Measurements from ENCODE around the gene IL27RA. TPM values are rescaled to one million over a fixed set of nuclear protein-coding genes. Genes with fewer than 3 reads are reported as not detected.

IL27RA gene
- total RNA-seq, 1 experiment from 2014 or later, result 13.6 TPM

DNA sequence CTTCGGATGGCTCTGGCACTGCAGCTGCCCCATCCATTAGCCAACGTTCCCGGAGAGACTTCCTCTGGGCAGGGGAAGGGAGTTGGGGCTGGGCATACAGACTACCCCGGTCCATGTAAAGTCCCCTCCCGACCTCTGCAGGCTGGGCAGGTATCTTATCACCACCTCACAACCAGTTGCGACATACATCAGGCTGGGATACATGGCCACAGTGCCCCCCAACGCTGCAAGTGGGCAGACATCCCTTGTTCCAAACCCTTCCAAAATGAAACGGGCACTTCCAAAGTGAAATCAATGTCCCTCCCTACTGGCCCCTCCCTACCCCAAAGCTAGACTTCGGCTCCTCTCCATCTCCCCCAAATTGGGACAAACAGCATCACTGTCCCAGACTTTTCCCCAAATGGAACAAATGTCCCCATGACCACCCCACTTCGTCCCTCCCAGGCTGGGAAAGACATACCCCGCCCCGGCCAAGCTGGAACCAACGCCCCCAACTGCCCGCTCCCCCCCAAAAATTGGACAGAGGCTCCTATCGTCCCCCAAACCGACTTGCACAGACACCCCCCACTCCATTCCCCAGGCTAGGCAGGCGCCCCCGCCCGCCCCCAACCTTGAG lies 25.3 kb downstream of the IL27RA start:
- Mint-ChIP-seq H3K4me1 (peaks cover 9 to 23% of the 10 kb centered on the region in 2 experiments), H3K27me3 (ENCODE audit: low read depth) (peaks cover 46% of the 10 kb centered on the region), H3K4me3 (peak overlapping the region; percentile 63 to 89), H3K36me3 (ENCODE audit: insufficient read depth in 1 of 3, low read depth in 3 of 3) (peaks cover 9 to 14% (median 10%) of the 10 kb centered on the region in 3 experiments; a peak in 6 of 7 replicates), H3K9me3 (no peaks in the 10 kb centered on the region; a peak in 2 of 5 replicates), H3K27ac (no peak overlapping the region; a peak in 1 of 7 replicates)
- no peak overlapping the region for H3K18ac ChIP-seq (ENCODE audit: insufficient read length, low read depth, low read length)
- H3K56ac ChIP-seq (ENCODE audit: insufficient read length, low read depth, low read length), result no peak overlapping the region
- H3K27ac ChIP-seq (ENCODE audit: insufficient read length, low read depth, low read length), result no peak overlapping the region
- no peaks in the 10 kb centered on the region for H3K79me1 ChIP-seq (ENCODE audit: insufficient read depth, low read depth, low read length, poor library complexity, severe bottlenecking)
- no peaks in the 10 kb centered on the region for H4K20me1 ChIP-seq (ENCODE audit: control insufficient read depth, insufficient read depth, insufficient read length)
- no peak overlapping the region for H2BK15ac ChIP-seq (ENCODE audit: low read depth, low read length)
- H3K4me1 ChIP-seq (ENCODE audit: insufficient read depth, low read length), result no peaks in the 10 kb centered on the region; the same call in 1 of the 2 replicates
- H4K5ac ChIP-seq (ENCODE audit: insufficient read length, low read depth, low read length), result no peak overlapping the region
- H3K27me3 ChIP-seq (ENCODE audit: insufficient read depth, low read length), result peaks cover 8% of the 10 kb centered on the region
- H3T11ph ChIP-seq (ENCODE audit: low read length), result no peak overlapping the region
- H3K79me2 ChIP-seq (ENCODE audit: insufficient read depth, low read length), result no peaks in the 10 kb centered on the region
- H4K8ac ChIP-seq (replicated peaks; ENCODE audit: insufficient read length, low read depth, low read length), result no peak overlapping the region
- no peak overlapping the region for H2BK20ac ChIP-seq (ENCODE audit: low read depth, low read length, poor library complexity, severe bottlenecking)
- H3K9me3 ChIP-seq (ENCODE audit: control insufficient read depth, low read depth, low read length), result no peaks in the 10 kb centered on the region
- H3K23me2 ChIP-seq (ENCODE audit: insufficient read length, low read depth, low read length, poor library complexity, severe bottlenecking), result peaks cover 6% of the 10 kb centered on the region
- H2BK12ac ChIP-seq (ENCODE audit: insufficient read length, low read depth, low read length), result no peak overlapping the region
- H3K14ac ChIP-seq (ENCODE audit: insufficient read depth, low read length), result no peak overlapping the region
- no peak overlapping the region for H2AK5ac ChIP-seq (ENCODE audit: insufficient read length, low read length)
- no peak overlapping the region for H3K4ac ChIP-seq (ENCODE audit: low read depth, low read length)
- H4K91ac ChIP-seq (ENCODE audit: insufficient read length, low read depth, low read length), result no peak overlapping the region
- H2AFZ ChIP-seq (ENCODE audit: low read length), result no peak overlapping the region
- TF ChIP-seq, protein P1, sequence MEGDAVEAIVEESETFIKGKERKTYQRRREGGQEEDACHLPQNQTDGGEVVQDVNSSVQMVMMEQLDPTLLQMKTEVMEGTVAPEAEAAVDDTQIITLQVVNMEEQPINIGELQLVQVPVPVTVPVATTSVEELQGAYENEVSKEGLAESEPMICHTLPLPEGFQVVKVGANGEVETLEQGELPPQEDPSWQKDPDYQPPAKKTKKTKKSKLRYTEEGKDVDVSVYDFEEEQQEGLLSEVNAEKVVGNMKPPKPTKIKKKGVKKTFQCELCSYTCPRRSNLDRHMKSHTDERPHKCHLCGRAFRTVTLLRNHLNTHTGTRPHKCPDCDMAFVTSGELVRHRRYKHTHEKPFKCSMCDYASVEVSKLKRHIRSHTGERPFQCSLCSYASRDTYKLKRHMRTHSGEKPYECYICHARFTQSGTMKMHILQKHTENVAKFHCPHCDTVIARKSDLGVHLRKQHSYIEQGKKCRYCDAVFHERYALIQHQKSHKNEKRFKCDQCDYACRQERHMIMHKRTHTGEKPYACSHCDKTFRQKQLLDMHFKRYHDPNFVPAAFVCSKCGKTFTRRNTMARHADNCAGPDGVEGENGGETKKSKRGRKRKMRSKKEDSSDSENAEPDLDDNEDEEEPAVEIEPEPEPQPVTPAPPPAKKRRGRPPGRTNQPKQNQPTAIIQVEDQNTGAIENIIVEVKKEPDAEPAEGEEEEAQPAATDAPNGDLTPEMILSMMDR (conservative IDR thresholded peaks at IDR 0.05), result no peak
- no peak overlapping the region for H2BK120ac ChIP-seq (ENCODE audit: low read depth, low read length, poor library complexity, severe bottlenecking)
- peak; percentile 54 for DNase-seq
- no CpG with 5 or more reads among the region's 19 CpGs for WGBS (ENCODE audit: extremely low coverage, insufficient read length, low lambda C conversion rate)
- H3K4me2 ChIP-seq (ENCODE audit: insufficient read depth, insufficient read length, low read length), result peak overlapping the region; percentile 38
- H2BK5ac ChIP-seq (ENCODE audit: insufficient read length, low read length), result no peak overlapping the region
- no peak overlapping the region for H3K9ac ChIP-seq (ENCODE audit: extremely low read depth, insufficient read length, low read length)
- no peak overlapping the region for H3K23ac ChIP-seq (ENCODE audit: insufficient read length, low read depth, low read length)
